ENCODE measurements around the gene TMEM169. TPM values are rescaled to one million over a fixed set of nuclear protein-coding genes. Genes with fewer than 3 reads are reported as not detected.

TMEM169 gene
- total RNA-seq (ENCODE audit: unreplicated experiment) = 166 TPM
- long read RNA-seq, transcript TMEM169-204 (3 exons, 1,634 nt) = major isoform, 9 of 24 reads
- long read RNA-seq, partial matches to known transcripts = 2 of 24 reads
- long read RNA-seq, other reads (novel, unspliced or antisense) = 12 of 24 reads

- no peak for TF ChIP-seq CTCF (IDR thresholded peaks at IDR 0.05; ENCODE audit: partially characterized antibody, unreplicated experiment)
- peaks cover 24% of the 10 kb centered on the region for H3K4me1 Mint-ChIP-seq (ENCODE audit: low read depth, unreplicated experiment)
- peak within 1 kb of the TSS; percentile 100 for H3K27ac Mint-ChIP-seq (ENCODE audit: unreplicated experiment)
- H3K27me3 Mint-ChIP-seq (ENCODE audit: unreplicated experiment) = peaks cover 21% of the 10 kb centered on the region
- peaks cover 2% of the 10 kb centered on the region for H3K36me3 Mint-ChIP-seq (ENCODE audit: unreplicated experiment)
- peak within 1 kb of the TSS; percentile 93 for H3K4me3 Mint-ChIP-seq (ENCODE audit: unreplicated experiment)
- DNase-seq = peak; percentile 91
- H3K9me3 Mint-ChIP-seq (ENCODE audit: unreplicated experiment) = peaks cover 29% of the 10 kb centered on the region
These were observed at the start of gene TMEM169, which contains the start of gene PECR for GRCh38 chr2:216081487-216082116. TSS of gene TMEM169 (plus strand) at chr2:216081919. CDS start at chr2:216095964, 14,045 bp downstream. TSS of gene PECR (minus strand) at chr2:216081809. CDS start at chr2:216081741, 68 bp downstream.

- DNase-seq = no peak
- Mint-ChIP-seq H3K27ac (ENCODE audit: unreplicated experiment) (no peak overlapping the region), H3K4me3 (ENCODE audit: unreplicated experiment) (no peak overlapping the region), H3K36me3 (ENCODE audit: unreplicated experiment) (no peaks in the 10 kb centered on the region), H3K4me1 (ENCODE audit: low read depth, unreplicated experiment) (peaks cover 26% of the 10 kb centered on the region), H3K9me3 (ENCODE audit: unreplicated experiment) (peaks cover 8% of the 10 kb centered on the region), H3K27me3 (ENCODE audit: unreplicated experiment) (peaks cover 9% of the 10 kb centered on the region)
- no peak for TF ChIP-seq CTCF (IDR thresholded peaks at IDR 0.05; ENCODE audit: partially characterized antibody, unreplicated experiment)
These were observed 49.6 kb upstream of the TMEM169 start for GRCh38 chr2:216031960-216032689.

GRCh38 chr2:216033403-216033802 lies 48.3 kb upstream of the TMEM169 start:
- Mint-ChIP-seq H3K4me3 (ENCODE audit: unreplicated experiment) (no peak overlapping the region), H3K9me3 (ENCODE audit: unreplicated experiment) (peaks cover 8% of the 10 kb centered on the region), H3K36me3 (ENCODE audit: unreplicated experiment) (no peaks in the 10 kb centered on the region), H3K27ac (ENCODE audit: unreplicated experiment) (peak overlapping the region; percentile 78), H3K27me3 (ENCODE audit: unreplicated experiment) (peaks cover 9% of the 10 kb centered on the region), H3K4me1 (ENCODE audit: low read depth, unreplicated experiment) (peaks cover 26% of the 10 kb centered on the region)
- DNase-seq = no peak
- no peak for TF ChIP-seq CTCF (IDR thresholded peaks at IDR 0.05; ENCODE audit: partially characterized antibody, unreplicated experiment)

GRCh38 chr2:216034065-216034464 lies 47.7 kb upstream of the TMEM169 start:
- H3K4me1 Mint-ChIP-seq (ENCODE audit: low read depth, unreplicated experiment) = peaks cover 26% of the 10 kb centered on the region
- H3K4me3 Mint-ChIP-seq (ENCODE audit: unreplicated experiment) = peak overlapping the region; percentile 39
- peaks cover 8% of the 10 kb centered on the region for H3K9me3 Mint-ChIP-seq (ENCODE audit: unreplicated experiment)
- peaks cover 9% of the 10 kb centered on the region for H3K27me3 Mint-ChIP-seq (ENCODE audit: unreplicated experiment)
- DNase-seq = peak; percentile 93
- TF ChIP-seq CTCF (IDR thresholded peaks at IDR 0.05; ENCODE audit: partially characterized antibody, unreplicated experiment) = peak; percentile 96
- no peaks in the 10 kb centered on the region for H3K36me3 Mint-ChIP-seq (ENCODE audit: unreplicated experiment)
- peak overlapping the region; percentile 78 for H3K27ac Mint-ChIP-seq (ENCODE audit: unreplicated experiment)

Measured in glutamatergic neuron (in vitro differentiated cells).